Measurements from ENCODE around the gene GRB14. TPM values are rescaled to one million over a fixed set of nuclear protein-coding genes. Genes with fewer than 3 reads are reported as not detected.

The GRB14 gene
- total RNA-seq, 2 donors from 2014 or later = 0.14 to 29.9 TPM

GRCh38 chr2:164496421-164496820 lies 124.9 kb downstream of the GRB14 start:
- Histone ChIP-seq H3K36me3 (no peaks in the 10 kb centered on the region), H3K9me3 (no peaks in the 10 kb centered on the region), H3K4me1 (replicated peaks) (no peaks in the 10 kb centered on the region), H3K27ac (no peak overlapping the region), H3K27me3 (replicated peaks; ENCODE audit: insufficient read depth) (no peaks in the 10 kb centered on the region), H3K4me3 (no peak overlapping the region)
- intact Hi-C loops (cut with DNase I) = no loop called here
- DNase-seq (ENCODE audit: low spot score) = no peak
- 59% methylated on average over 3 of the region's 3 CpGs for WGBS
- TF ChIP-seq POLR2A (IDR thresholded peaks at IDR 0.05) = no peak
- TF ChIP-seq POLR2AphosphoS5 (IDR thresholded peaks at IDR 0.05) = no peak
- no peak for TF ChIP-seq CTCF (IDR thresholded peaks at IDR 0.05)

GRCh38 chr2:164495491-164496223 lies 125.6 kb downstream of the GRB14 start:
- no peaks in the 10 kb centered on the region for H3K27me3 ChIP-seq (replicated peaks; ENCODE audit: insufficient read depth)
- WGBS = 26% methylated on average over 6 of the region's 6 CpGs
- H3K27ac ChIP-seq = no peak overlapping the region
- no peak overlapping the region for H3K4me3 ChIP-seq
- intact Hi-C loops (cut with DNase I) = no loop called here
- H3K9me3 ChIP-seq = no peaks in the 10 kb centered on the region
- peak in 2 of 4 experiments; percentile 19 to 34 for TF ChIP-seq CTCF (IDR thresholded peaks at IDR 0.05)
- TF ChIP-seq POLR2A (IDR thresholded peaks at IDR 0.05) = no peak
- no peaks in the 10 kb centered on the region for H3K4me1 ChIP-seq (replicated peaks)
- DNase-seq (ENCODE audit: low spot score) = no peak
- no peaks in the 10 kb centered on the region for H3K36me3 ChIP-seq

- Histone ChIP-seq H3K4me1 (replicated peaks) (no peaks in the 10 kb centered on the region), H3K27ac (no peak overlapping the region), H3K9me3 (no peaks in the 10 kb centered on the region), H3K27me3 (replicated peaks; ENCODE audit: insufficient read depth) (no peaks in the 10 kb centered on the region), H3K36me3 (no peaks in the 10 kb centered on the region), H3K4me3 (no peak overlapping the region)
- intact Hi-C loops (cut with DNase I) = no loop called here
- TF ChIP-seq POLR2A (IDR thresholded peaks at IDR 0.05) (no peak), POLR2AphosphoS5 (IDR thresholded peaks at IDR 0.05) (no peak), CTCF (IDR thresholded peaks at IDR 0.05) (no peak)
- no peak for DNase-seq (ENCODE audit: low spot score)
- WGBS = 17% methylated on average over 1 of the region's 1 CpG
Measured at GRCh38 chr2:164485541-164485940, 135.7 kb downstream of the GRB14 start.

- WGBS = 31% methylated on average over 2 of the region's 2 CpGs
- H3K4me3 ChIP-seq = no peak overlapping the region
- H3K27ac ChIP-seq = no peak overlapping the region
- TF ChIP-seq POLR2A (IDR thresholded peaks at IDR 0.05) = no peak
- TF ChIP-seq CTCF (IDR thresholded peaks at IDR 0.05) = peak in 1 of 4 experiments; percentile 38
- no peak for DNase-seq (ENCODE audit: low spot score)
- H3K4me1 ChIP-seq (replicated peaks) = no peaks in the 10 kb centered on the region
- intact Hi-C loops (cut with DNase I) = no loop called here
- H3K9me3 ChIP-seq = no peaks in the 10 kb centered on the region
- H3K36me3 ChIP-seq = no peaks in the 10 kb centered on the region
- no peaks in the 10 kb centered on the region for H3K27me3 ChIP-seq (replicated peaks; ENCODE audit: insufficient read depth)
Measured at GRCh38 chr2:164479460-164479859, 141.8 kb downstream of the GRB14 start.

- TF ChIP-seq CTCF (IDR thresholded peaks at IDR 0.05) = no peak
- no peak for TF ChIP-seq POLR2A (IDR thresholded peaks at IDR 0.05)
- no peak for TF ChIP-seq POLR2AphosphoS5 (IDR thresholded peaks at IDR 0.05)
- no peak for DNase-seq (ENCODE audit: low spot score)
- Histone ChIP-seq H3K4me1 (replicated peaks) (no peaks in the 10 kb centered on the region), H3K4me3 (no peak overlapping the region), H3K9me3 (no peaks in the 10 kb centered on the region), H3K27me3 (replicated peaks; ENCODE audit: insufficient read depth) (no peaks in the 10 kb centered on the region), H3K27ac (no peak overlapping the region), H3K36me3 (no peaks in the 10 kb centered on the region)
- WGBS = 68% methylated on average over 2 of the region's 2 CpGs
- intact Hi-C loops (cut with DNase I) = no loop called here
Measured at GRCh38 chr2:164478205-164478604, 143.1 kb downstream of the GRB14 start.

Measured in prostate gland (tissue), 2 donors.